T-cell (primary cell): ENCODE measurements around the gene RAP1A. TPM values are rescaled to one million over a fixed set of nuclear protein-coding genes. Genes with fewer than 3 reads are reported as not detected.

Source experiments
- ATAC-seq, 4 experiments: fragments of 200-7000 bp in 3 of 4; fragments of 150-1000 bp in 1 of 4; cut with Tn5 transposase; replicated peaks in 1 of 4; 1 replicate in 3 of 4; 2 replicates in 1 of 4; pipeline ENCODE4 v1.10.0; 2021; ENCODE audit warnings: moderate library complexity in 3 of 4, mild to moderate bottlenecking in 2 of 4, moderate number of reproducible peaks in 1 of 4
- CTCF ChIA-PET, 2 donors: fragments of 300-600 bp; sonication (Branson Sonifier 250); formaldehyde crosslinking; loops; one replicate each; lab custom pipeline; 2022; ENCODE audit warnings: antibody characterized with exemption in 2 of 2; lab: Charles Lee
- POLR2A ChIA-PET, 2 donors: fragments of 300-600 bp; sonication (Branson Sonifier 250); formaldehyde crosslinking; loops; one replicate each; lab custom pipeline; 2022; ENCODE audit warnings: antibody characterized with exemption in 2 of 2; lab: Charles Lee
- DNase-seq, 35 experiments: peaks; one replicate each; pipeline versions ENCODE4 v3.0.0 to v3.0.0-alpha.2; 2013 to 2023
- H3K27ac ChIP-seq: one replicate; pipeline ENCODE4 v1.5.1; 2013; ENCODE audit warnings: low read length
- H3K27me3 ChIP-seq, 2 experiments: replicated peaks in 1 of 2; 1 replicate in 1 of 2; 2 replicates in 1 of 2; pipeline versions ENCODE4 v1.6.1 to v1.7.0; 2013; ENCODE audit warnings: low read length in 1 of 2, mixed read lengths in 1 of 2; ENCODE audit not compliant: control insufficient read depth in 2 of 2, insufficient read depth in 2 of 2; ENCODE audit errors: extremely low read depth in 1 of 2
- H3K36me3 ChIP-seq, 2 donors: 1 replicate in 1 of 2; 2 replicates in 1 of 2; pipeline versions ENCODE4 v1.6.1 to v1.7.0; 2013; ENCODE audit warnings: low read length in 1 of 2; ENCODE audit not compliant: control insufficient read depth in 2 of 2, insufficient read depth in 1 of 2; ENCODE audit errors: extremely low read depth in 1 of 2
- H3K4me1 ChIP-seq, 2 experiments: 1 replicate in 1 of 2; 2 replicates in 1 of 2; pipeline versions ENCODE4 v1.6.1 to v1.7.0; 2013; ENCODE audit warnings: low read length in 2 of 2, mixed read lengths in 1 of 2; ENCODE audit not compliant: insufficient read depth in 2 of 2, control insufficient read depth in 1 of 2; ENCODE audit errors: extremely low read depth in 1 of 2
- H3K4me3 ChIP-seq, 2 donors: 1 replicate in 1 of 2; 2 replicates in 1 of 2; pipeline versions ENCODE4 v1.5.1 to v1.7.0; 2013; ENCODE audit warnings: mild to moderate bottlenecking in 2 of 2, low read length in 1 of 2, moderate library complexity in 1 of 2; ENCODE audit not compliant: control insufficient read depth in 1 of 2; ENCODE audit errors: extremely low read depth in 1 of 2
- H3K9me3 ChIP-seq: 2 replicates; pipeline ENCODE4 v1.7.0; 2013
- H3K27ac Mint-ChIP-seq, 2 donors: one replicate each; pipeline ENCODE4 v1.8.0; 2020 to 2021; ENCODE audit warnings: mild to moderate bottlenecking in 2 of 2, mixed read lengths in 2 of 2
- H3K27me3 Mint-ChIP-seq, 2 donors: one replicate each; pipeline ENCODE4 v1.8.0; 2021 to 2022; ENCODE audit warnings: mixed read lengths in 2 of 2
- H3K36me3 Mint-ChIP-seq: one replicate; pipeline ENCODE4 v1.8.0; 2021; ENCODE audit warnings: mixed read lengths
- H3K4me1 Mint-ChIP-seq, 3 donors: one replicate each; pipeline ENCODE4 v1.8.0; 2020 to 2022; ENCODE audit warnings: mixed read lengths in 3 of 3, mild to moderate bottlenecking in 1 of 3
- H3K4me3 Mint-ChIP-seq, 3 donors: one replicate each; pipeline ENCODE4 v1.8.0; 2020 to 2022; ENCODE audit warnings: mild to moderate bottlenecking in 3 of 3, mixed read lengths in 3 of 3, moderate library complexity in 3 of 3
- H3K9me3 Mint-ChIP-seq, 3 donors: one replicate each; pipeline ENCODE4 v1.8.0; 2020 to 2022; ENCODE audit warnings: mixed read lengths in 3 of 3
- WGBS: methylation state at CpG from one replicate; pipeline ENCODE4 v1.1.5; 2013; ENCODE audit warnings: missing lambda C conversion rate; ENCODE audit not compliant: insufficient coverage; 5-methylcytosine and 5-hydroxymethylcytosine counted together
- total RNA-seq, 35 experiments: library from RNA in 6 of 35; stranded (reverse) in 6 of 35; fragments of 120-200 nt in 1 of 35; gene quantifications; one replicate each; pipeline versions ENCODE4 v1.2.1 to v1.2.4 and lab custom pipeline; 2013 to 2026

RAP1A gene
- total RNA-seq, 5 donors from 2014 or later (not counting 1 experiment from before 2014, with no cell fraction given), result 95.0 to 108 (median 103) TPM

GRCh38 chr1:111746614-111746999, 127.0 kb downstream of the RAP1A start:
- DNase-seq (no peak), ATAC-seq (no peak)
- Mint-ChIP-seq H3K27ac (no peak overlapping the region), H3K9me3 (no peaks in the 10 kb centered on the region), H3K4me1 (no peaks in the 10 kb centered on the region), H3K27me3 (no peaks in the 10 kb centered on the region), H3K4me3 (no peak overlapping the region), H3K36me3 (no peaks in the 10 kb centered on the region)
- WGBS, result 50% methylated on average over 1 of the region's 2 CpGs
- Histone ChIP-seq H3K4me1 (no peaks in the 10 kb centered on the region), H3K27me3 (peaks cover 0 to 8% of the 10 kb centered on the region in 2 experiments), H3K4me3 (no peak overlapping the region), H3K27ac (no peak overlapping the region), H3K9me3 (no peaks in the 10 kb centered on the region), H3K36me3 (no peaks in the 10 kb centered on the region)
- ChIA-PET POLR2A (no interaction called here), CTCF (interaction anchor here (1.0 to 1.9 kb wide), 6 partner anchors 7 to 296 kb away, joined by 3 to 13 read pairs (median 6); partner anchors contain the start of gene INKA2 (in 1 of the 2))

- POLR2A ChIA-PET, result no interaction called here
- no peaks in the 10 kb centered on the region for H3K4me1 ChIP-seq
- no peaks in the 10 kb centered on the region for H3K36me3 Mint-ChIP-seq
These were observed 127.7 kb downstream of the RAP1A start for GRCh38 chr1:111747282-111747734.

GRCh38 chr1:111747947-111748346, 128.4 kb downstream of the RAP1A start:
- no peaks in the 10 kb centered on the region for H3K9me3 ChIP-seq
- ChIA-PET POLR2A (interaction anchor here in 1 of 2 donors (0.6 kb wide), 1 partner anchor 532 kb away, joined by 3 read pairs; no protein-coding TSS in a partner anchor), CTCF (interaction anchor here (0.6 to 1.9 kb wide), 8 partner anchors 9 to 266 kb away, joined by 3 to 13 read pairs (median 5); partner anchors contain the start of gene INKA2 (in 1 of the 2))
- no peaks in the 10 kb centered on the region for H3K36me3 ChIP-seq
- DNase-seq (no peak), ATAC-seq (no peak)
- Mint-ChIP-seq H3K27me3 (no peaks in the 10 kb centered on the region), H3K4me3 (no peak overlapping the region), H3K9me3 (no peaks in the 10 kb centered on the region), H3K4me1 (peaks cover 0 to 8% (median 7%) of the 10 kb centered on the region in 3 donors), H3K27ac (no peak overlapping the region), H3K36me3 (no peaks in the 10 kb centered on the region)
- WGBS, result 80% methylated on average over 4 of the region's 4 CpGs
- H3K4me1 ChIP-seq, result no peaks in the 10 kb centered on the region
- no peak overlapping the region for H3K4me3 ChIP-seq
- H3K27ac ChIP-seq, result no peak overlapping the region
- H3K27me3 ChIP-seq, result peaks cover 0 to 7% of the 10 kb centered on the region in 2 experiments

More at GRCh38 chr1:111747282-111747734, 127.7 kb downstream of the RAP1A start:
- no peak overlapping the region for H3K27ac ChIP-seq
- H3K27me3 Mint-ChIP-seq, result no peaks in the 10 kb centered on the region
- no peaks in the 10 kb centered on the region for H3K9me3 Mint-ChIP-seq
- peak in 25 of 35 experiments; percentile 14 to 74 (median 38) for DNase-seq
- H3K4me3 ChIP-seq, result no peak overlapping the region
- no peaks in the 10 kb centered on the region for H3K36me3 ChIP-seq
- no peak overlapping the region for H3K4me3 Mint-ChIP-seq
- peaks cover 0 to 4% (median 4%) of the 10 kb centered on the region in 3 donors for H3K4me1 Mint-ChIP-seq
- no CpG with 5 or more reads among the region's 3 CpGs for WGBS
- peaks cover 0 to 7% of the 10 kb centered on the region in 2 experiments for H3K27me3 ChIP-seq
- peak; percentile 45 to 65 (median 59) for ATAC-seq
- H3K9me3 ChIP-seq, result no peaks in the 10 kb centered on the region
- CTCF ChIA-PET, result interaction anchor here (0.7 to 1.9 kb wide), 8 partner anchors 8 to 296 kb away, joined by 3 to 13 read pairs (median 5); partner anchors contain the start of gene INKA2 (in 1 of the 2)
- H3K27ac Mint-ChIP-seq, result no peak overlapping the region

GRCh38 chr1:111749628-111750027, 130.0 kb downstream of the RAP1A start:
- Histone ChIP-seq H3K4me3 (no peak overlapping the region), H3K9me3 (no peaks in the 10 kb centered on the region), H3K36me3 (no peaks in the 10 kb centered on the region), H3K27me3 (no peaks in the 10 kb centered on the region), H3K27ac (no peak overlapping the region), H3K4me1 (peaks cover under 1 to 2% of the 10 kb centered on the region in 2 experiments)
- Mint-ChIP-seq H3K9me3 (no peaks in the 10 kb centered on the region), H3K4me3 (no peak overlapping the region), H3K27me3 (no peaks in the 10 kb centered on the region), H3K4me1 (peaks cover 7 to 17% (median 16%) of the 10 kb centered on the region in 3 donors), H3K36me3 (no peaks in the 10 kb centered on the region), H3K27ac (no peak overlapping the region)
- WGBS, result 96% methylated on average over 3 of the region's 3 CpGs
- CTCF ChIA-PET, result no interaction called here
- ATAC-seq (no peak), DNase-seq (no peak)
- POLR2A ChIA-PET, result no interaction called here

GRCh38 chr1:111750856-111751255, 131.3 kb downstream of the RAP1A start:
- no peak for DNase-seq
- H3K27ac Mint-ChIP-seq, result no peak overlapping the region
- H3K9me3 Mint-ChIP-seq, result no peaks in the 10 kb centered on the region
- no peaks in the 10 kb centered on the region for H3K36me3 Mint-ChIP-seq
- no peaks in the 10 kb centered on the region for H3K9me3 ChIP-seq
- H3K4me1 Mint-ChIP-seq, result peaks cover 13 to 26% (median 21%) of the 10 kb centered on the region in 3 donors
- H3K36me3 ChIP-seq, result no peaks in the 10 kb centered on the region
- no peak overlapping the region for H3K4me3 Mint-ChIP-seq
- CTCF ChIA-PET, result interaction anchor here in 1 of 2 donors (1.1 to 1.5 kb wide), 3 partner anchors 11 to 243 kb away, joined by 3 to 5 read pairs (median 4); no protein-coding TSS in a partner anchor
- WGBS, result 100% methylated on average over 2 of the region's 2 CpGs
- POLR2A ChIA-PET, result no interaction called here
- no peak overlapping the region for H3K4me3 ChIP-seq
- H3K27me3 ChIP-seq, result no peaks in the 10 kb centered on the region
- no peak overlapping the region for H3K27ac ChIP-seq
- no peak for ATAC-seq
- H3K27me3 Mint-ChIP-seq, result no peaks in the 10 kb centered on the region
- H3K4me1 ChIP-seq, result peaks cover 6 to 9% of the 10 kb centered on the region in 2 experiments

GRCh38 chr1:111751906-111752575, 132.5 kb downstream of the RAP1A start:
- Histone ChIP-seq H3K4me1 (peaks cover 13 to 15% of the 10 kb centered on the region in 2 experiments), H3K27ac (no peak overlapping the region), H3K27me3 (no peaks in the 10 kb centered on the region), H3K9me3 (no peaks in the 10 kb centered on the region), H3K36me3 (no peaks in the 10 kb centered on the region), H3K4me3 (no peak overlapping the region)
- ChIA-PET CTCF (interaction anchor here in 1 of 2 donors (1.1 to 1.5 kb wide), 3 partner anchors 10 to 244 kb away, joined by 3 to 5 read pairs (median 4); no protein-coding TSS in a partner anchor), POLR2A (interaction anchor here in 1 of 2 donors (0.6 to 0.7 kb wide), 2 partner anchors 14 to 60 kb away, joined by 3 to 4 read pairs; no protein-coding TSS in a partner anchor)
- Mint-ChIP-seq H3K9me3 (no peaks in the 10 kb centered on the region), H3K36me3 (no peaks in the 10 kb centered on the region), H3K27me3 (no peaks in the 10 kb centered on the region), H3K4me1 (peaks cover 21 to 35% (median 30%) of the 10 kb centered on the region in 3 donors), H3K27ac (peak overlapping the region in 1 of 2 donors; percentile 34), H3K4me3 (no peak overlapping the region)
- ATAC-seq (no peak), DNase-seq (no peak)
- WGBS, result no CpG with 5 or more reads among the region's 2 CpGs
